ENCODE measurements around the gene CNKSR1.

The CNKSR1 gene

DNA sequence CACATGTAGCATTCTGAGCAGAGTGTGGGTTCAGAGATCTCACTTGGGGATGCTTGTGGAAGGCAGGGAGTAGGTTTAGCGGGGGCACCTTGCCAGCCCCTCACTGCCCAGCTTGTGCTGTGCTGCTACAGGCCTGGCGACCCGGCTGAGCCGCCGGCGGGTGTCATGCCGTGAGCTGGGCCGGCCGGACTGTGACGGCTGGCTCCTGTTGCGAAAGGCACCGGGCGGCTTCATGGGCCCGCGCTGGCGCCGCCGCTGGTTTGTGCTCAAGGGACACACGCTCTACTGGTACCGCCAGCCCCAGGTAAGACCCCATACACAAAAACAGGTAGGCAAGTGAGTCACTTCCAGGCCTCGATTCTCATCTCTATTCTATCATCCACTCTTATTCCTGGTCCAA lies 7.6 kb downstream of the CNKSR1 start:
- DNase-seq (ENCODE audit: low spot score) = no peak

DNA sequence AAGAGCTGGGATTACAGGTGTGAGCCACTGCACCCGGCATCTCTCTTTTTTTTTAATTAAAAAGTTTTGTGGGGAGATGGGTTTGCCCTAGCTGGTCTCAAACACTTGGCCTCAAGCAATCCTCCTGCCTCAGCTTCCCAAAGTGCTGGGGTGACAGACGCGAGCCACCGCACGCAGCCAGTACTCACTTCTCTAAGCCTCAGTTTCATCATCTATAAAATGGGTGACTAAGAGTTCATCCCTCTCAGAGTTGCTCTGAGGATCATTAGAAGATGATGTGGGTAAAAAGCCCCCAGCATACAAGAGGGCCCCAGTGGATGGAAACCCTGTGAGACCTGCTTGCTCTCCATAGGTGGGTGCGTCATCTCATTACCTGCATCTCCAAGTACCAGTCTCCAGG lies 10.6 kb downstream of the CNKSR1 start:
- no peak for DNase-seq (ENCODE audit: low spot score)

DNA sequence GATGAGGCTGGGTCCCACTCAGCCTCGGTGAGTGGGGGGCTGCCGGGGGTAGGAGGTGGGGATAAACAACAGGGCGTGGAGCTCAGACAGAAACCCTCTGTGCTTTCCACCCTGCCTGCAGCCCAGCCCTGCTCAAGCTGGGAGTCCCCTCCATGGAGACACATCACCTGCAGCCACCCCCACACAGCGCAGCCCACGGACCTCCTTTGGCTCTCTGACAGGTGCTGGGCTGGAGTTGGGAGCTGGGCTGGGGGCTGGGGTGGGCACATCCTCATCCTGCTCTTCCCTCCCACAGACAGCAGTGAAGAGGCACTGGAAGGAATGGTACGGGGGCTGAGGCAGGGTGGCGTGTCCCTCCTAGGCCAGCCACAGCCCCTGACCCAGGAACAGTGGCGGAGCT lies 11.2 kb downstream of the CNKSR1 start:
- DNase-seq (ENCODE audit: low spot score) = no peak

DNA sequence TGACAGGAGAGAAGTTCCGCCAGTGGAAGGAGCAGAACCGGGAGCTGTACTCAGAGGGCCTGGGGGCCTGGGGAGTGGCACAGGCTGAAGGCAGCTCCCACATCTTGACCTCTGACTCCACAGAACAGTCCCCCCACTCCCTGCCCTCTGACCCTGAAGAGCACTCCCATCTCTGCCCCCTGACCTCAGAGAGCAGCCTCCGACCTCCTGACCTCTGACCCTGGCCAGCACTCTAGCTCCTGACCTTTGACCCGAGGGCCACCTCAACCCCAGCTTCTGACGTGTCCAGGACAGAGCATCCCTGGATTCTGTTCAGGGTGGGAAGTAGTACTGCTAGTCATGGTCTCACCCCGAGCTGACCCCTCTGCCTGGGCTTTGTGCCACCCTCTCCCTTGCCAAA lies 12.0 kb downstream of the CNKSR1 start:
- no peak for DNase-seq (ENCODE audit: low spot score)

DNA sequence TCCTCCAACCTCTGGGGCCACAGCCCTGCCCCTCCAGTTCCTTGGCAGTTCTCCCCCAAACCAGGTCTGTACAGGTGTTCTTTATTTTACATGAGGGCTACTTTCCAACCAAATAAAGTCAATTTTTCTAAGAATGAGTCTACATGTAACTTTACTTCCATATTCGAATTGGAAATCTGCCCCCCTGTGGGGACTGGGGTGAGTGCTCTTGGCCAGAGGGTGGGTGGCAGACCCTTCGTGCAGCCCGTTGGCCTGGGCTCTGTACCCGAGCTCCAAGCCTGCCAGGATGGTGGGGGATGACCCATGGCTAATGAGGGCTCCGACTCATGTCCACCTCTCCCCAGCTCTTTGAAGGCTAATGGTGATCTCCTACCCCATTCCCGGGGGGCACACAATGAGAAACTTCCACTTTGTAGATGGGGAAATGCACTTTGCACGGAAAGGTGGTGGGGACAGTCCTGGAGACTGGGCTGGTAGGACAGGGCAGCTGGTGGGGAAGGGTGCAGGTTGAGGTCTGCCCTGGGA lies 12.5 kb downstream of the CNKSR1 start:
- DNase-seq (ENCODE audit: low spot score) = no peak

DNA sequence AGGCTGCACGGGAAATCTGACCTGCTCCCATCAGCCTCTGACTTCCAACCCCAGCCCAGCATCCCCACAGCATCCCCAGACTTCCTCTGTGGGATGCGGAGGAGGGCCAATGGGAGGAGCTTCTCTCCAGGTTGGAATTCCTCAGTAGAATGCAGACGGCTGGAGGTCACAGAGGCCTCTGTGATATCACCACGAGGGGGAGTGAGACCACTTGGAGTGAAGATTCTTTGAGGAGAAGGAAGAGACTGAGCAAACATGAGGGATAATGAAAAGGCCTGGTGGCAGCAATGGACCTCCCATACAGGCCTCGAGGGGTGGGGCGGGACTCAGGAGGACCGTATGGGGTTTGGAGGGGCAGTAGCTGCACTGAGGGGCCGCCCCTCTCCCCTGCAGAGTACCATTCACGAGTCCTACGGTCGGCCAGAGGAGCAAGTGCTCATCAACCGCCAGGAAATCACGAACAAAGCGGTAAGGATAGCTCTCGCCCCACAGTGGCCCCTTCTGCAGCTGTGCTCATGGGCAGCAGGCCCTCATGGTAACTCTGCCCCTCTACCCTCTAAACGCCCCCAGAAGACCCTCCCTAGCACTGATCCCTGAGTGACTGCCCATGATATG lies 13.2 kb downstream of the CNKSR1 start, which contains the start of gene CATSPER4:
CATSPER4 (plus strand) TSS at position 230 of the 615 bp plus-strand sequence; CDS start at position 256, 26 bp downstream.
- peak; percentile 59 for DNase-seq (ENCODE audit: low spot score)

DNA sequence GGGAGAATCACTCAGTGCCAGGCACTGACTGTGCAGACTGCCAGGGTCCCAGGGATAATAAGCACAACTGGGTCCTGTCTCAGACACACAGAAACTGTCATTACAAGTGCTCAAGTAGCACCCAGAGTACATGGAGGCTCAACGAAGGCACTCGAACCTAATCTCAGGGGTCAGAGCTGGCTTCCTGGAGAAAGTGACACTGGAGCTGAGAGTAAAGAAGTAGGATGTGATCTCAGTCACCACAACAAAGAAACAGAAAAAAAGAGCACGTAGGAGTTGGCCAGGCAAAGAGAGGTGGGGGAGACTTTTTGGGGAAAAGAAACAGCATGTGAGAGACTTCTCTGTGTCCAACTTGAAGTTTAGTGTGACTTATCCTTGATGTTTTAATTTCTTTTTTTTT lies 14.4 kb downstream of the CNKSR1 start:
- DNase-seq (ENCODE audit: low spot score) = no peak

DNA sequence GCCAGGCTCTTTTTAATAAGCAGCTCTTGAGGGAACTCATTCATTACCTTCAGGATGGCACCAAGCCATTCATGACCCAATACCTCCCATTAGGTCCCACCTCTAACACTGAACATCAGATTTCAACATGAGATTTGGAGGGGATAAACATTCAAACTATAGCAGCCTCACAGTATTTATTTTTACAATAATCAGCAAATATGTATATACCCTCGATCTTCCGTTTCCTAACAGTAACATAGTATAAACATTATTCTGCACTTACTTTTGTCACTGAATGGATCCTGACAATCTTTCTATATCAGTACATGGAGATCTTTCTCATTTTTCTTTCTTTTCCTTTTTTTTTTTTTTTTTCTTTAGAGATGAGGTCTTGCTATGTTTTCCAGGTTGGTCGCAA lies 18.5 kb downstream of the CNKSR1 start:
- no peak for DNase-seq (ENCODE audit: low spot score)

DNA sequence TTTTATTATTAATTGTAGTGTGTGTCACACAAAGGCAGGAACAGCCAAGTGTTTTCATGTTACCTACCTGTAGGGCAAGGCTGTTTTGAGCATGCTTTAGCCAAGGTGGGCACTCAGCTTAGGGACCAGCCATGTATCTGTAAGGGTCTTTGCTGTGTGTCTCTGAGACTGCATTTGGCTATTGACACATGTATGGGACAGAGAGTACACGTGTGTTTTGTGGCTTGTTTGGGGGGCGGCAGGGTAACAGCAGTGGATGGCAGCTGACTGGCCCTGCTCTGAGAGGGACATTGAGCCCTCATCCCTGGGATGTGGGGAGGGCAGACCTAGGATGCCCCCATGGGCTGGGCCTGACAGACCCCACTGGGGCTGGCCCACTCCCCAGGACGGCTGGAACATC lies 20.0 kb downstream of the CNKSR1 start:
- no peak for DNase-seq (ENCODE audit: low spot score)

DNA sequence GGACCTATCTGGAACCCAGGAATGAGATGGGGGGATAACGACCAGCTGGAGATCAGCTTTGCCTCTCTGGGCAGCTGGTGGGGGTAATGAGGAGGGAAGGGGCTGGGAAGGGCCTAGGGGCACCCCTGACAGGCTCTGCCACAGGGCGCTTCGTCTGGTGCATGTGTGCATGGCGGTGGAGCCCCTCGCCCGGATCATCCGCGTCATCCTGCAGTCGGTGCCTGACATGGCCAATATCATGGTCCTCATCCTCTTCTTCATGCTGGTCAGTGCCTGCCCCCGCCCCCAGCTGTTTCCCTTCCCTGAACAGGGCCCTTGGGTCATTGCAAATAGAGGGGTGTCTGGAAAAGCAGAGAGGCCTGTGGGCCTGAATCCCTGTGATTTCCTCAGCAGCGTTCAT lies 20.5 kb downstream of the CNKSR1 start:
- DNase-seq (ENCODE audit: low spot score) = no peak

DNA sequence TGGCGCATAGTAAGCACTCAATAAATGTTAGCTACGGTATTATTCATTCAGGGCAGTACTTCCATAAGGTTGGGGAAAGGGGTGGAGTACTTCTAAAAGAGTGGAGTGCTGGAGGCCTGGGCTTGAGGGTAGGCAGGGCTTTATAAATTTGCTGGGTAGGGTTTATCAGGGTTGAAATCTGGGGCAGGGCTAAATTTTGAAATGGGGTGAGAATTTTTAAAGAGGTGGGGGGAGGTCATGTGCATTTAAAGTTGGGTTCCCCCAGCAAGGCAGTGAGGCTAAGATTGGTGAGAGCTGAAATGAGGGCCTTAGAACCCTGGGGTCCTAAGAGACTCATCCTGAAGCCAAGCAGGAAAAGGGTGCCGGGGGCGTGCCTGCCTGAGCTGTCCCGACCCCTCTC lies 23.1 kb downstream of the CNKSR1 start:
- no peak for DNase-seq (ENCODE audit: low spot score)

DNA sequence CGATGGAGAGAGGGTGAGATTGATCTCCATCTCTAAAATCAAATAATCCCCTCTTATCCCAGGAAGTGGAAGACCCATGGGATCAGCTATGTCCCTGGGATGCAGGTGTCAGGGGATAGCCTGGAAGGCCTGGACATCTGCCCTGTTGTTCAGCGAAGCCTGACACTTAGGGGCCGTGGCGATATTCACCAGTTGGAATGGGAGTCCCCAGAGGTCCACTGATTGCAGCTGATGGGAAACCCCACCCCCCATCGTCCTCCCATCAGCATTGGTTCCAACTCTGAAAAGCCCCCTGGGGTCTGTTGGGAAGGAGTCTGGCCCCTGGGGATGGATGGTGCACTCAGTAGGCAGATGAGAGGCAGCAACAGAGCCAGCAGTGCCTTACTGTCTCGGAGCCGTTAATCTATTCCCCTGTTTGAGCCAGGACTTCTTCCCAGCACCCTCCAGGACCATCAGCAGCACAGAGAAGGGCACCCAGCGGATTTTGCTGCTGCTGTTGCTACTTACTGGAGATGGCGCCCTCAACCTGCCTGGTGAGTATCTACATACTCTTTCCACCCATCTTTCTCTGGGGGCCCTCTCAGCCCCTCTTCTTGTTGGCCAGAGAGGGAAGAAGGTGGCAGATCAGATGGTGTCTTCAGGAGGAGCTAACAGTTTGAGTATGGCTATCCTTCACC lies 26.5 kb downstream of the CNKSR1 start:
- DNase-seq (ENCODE audit: low spot score) = no peak

DNA sequence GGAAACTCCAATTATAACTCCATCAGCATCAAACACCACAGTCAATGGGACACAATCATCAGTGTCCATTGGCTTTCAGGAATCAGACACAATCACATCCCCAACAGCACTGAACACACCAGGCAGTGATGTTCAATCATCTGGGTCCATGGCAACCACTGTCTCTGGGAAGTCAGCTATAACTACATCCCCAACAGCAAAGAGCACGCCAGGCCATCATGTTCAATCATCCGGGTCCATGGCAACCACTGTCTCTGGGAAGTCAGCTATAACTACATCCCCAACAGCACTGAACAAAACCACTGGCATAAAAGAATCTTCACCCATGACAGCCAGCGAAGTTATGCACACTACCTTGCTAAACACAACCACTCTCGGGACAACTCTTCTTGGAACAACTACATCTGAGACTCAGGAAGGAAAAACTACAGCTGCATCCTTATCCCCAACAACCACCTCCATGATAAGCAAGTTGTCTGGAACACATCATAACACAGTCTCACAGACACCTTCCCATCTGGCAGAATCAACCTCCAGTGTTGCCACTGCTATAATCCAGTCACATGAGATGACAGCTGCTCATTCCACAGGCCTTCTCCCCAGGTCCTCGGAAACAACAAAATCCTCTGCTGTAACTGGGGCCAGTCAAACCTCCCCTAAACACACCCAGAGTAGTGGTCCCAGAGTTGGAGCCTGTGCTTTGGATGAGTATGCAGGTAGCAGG lies 33.0 kb downstream of the CNKSR1 start:
- DNase-seq (ENCODE audit: low spot score) = no peak

DNA sequence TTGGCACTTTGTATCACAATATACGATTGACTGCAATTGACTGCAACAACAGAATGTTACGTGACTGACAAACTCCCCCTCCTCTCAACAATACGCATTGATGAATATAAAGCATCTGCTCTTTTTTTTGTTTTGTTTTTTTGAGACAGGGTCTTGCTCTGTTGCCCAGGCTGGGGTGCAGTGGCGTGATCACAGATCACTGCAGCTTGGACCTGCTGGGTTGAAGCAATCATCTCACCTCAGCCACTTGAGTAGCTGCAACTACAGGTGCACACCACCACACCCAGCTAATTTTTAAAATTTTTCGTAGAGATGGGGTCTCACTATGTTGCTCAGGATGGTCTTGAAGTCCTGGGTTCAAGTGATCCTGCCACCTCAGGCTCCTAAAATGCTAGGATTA lies 35.4 kb downstream of the CNKSR1 start:
- DNase-seq (ENCODE audit: low spot score) = no peak

DNA sequence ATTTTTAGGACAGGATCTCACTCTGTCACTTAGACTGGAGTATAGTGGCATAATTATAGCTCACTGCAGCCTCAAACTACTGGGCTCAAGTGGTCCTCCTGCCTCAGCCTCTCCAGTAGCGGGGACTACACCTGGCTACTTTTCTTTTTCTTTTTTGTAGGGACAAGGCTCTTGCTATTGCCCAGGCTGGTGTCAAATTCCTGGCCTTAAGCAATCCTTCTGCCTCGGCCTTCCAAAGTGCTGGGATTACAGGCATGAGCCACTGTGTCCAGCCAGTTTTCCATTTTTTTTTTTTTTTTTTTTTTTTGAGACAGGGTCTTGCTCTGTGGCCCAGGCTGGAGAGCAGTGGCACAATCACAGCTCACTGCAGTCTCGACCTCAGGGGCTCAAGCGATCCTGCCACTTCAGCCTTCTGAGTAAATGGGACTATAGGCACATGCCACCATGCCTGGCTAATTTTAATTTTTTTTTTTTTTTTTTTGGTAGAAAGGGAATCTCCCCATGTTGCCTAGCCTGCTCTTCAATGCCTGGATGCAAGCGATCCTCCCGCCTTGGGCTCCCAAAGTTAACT lies 36.1 kb downstream of the CNKSR1 start:
- DNase-seq (ENCODE audit: low spot score) = no peak

DNA sequence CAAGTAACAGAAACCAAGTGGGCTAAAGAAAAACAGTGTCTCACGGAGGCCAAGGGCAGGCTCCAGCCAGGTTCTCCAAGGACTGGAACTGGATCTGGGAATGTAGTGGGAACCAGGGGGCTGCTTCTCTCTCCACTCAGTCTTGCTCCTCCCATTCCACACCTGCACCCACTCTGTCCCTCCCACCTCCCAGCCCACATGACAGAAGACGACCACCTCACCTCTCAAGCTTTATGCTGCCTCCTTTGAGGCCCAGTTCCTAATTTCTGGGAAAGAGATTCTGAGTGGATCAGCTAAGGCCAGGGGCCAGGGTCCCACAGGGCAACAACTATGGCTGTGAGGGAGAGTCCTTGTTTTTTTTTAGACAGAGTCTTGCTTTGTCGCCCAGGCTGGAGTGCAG lies 38.0 kb downstream of the CNKSR1 start:
- DNase-seq (ENCODE audit: low spot score) = no peak

DNA sequence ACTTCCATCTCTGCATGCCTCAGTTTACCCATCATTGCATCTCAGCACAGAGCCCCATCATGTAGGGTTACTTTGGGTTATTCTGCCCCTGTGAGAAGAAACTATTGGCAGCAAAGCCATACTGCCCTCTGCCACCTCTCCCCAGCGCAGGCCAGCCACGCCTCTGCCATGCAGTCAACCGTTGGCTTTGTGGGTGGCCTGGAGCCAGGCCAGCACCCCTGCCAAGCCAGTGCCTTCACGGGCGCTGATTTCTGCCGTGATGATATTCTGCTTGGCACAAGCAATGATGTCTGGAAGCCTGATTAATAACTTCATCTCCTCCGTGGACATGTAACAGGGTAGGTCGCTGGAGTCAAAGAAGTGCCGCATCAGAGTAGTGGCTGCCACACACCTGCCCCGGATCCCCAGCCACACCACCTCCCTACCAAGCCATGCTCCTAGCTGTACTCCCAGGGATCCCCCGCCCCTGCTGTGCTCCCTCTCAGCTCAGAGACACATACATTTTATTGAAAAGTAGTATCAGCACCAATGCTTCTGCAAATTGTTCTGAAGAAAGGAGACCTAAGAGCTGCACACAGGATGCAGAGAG lies 41.7 kb downstream of the CNKSR1 start:
- peak; percentile 21 for DNase-seq (ENCODE audit: low spot score)

DNA sequence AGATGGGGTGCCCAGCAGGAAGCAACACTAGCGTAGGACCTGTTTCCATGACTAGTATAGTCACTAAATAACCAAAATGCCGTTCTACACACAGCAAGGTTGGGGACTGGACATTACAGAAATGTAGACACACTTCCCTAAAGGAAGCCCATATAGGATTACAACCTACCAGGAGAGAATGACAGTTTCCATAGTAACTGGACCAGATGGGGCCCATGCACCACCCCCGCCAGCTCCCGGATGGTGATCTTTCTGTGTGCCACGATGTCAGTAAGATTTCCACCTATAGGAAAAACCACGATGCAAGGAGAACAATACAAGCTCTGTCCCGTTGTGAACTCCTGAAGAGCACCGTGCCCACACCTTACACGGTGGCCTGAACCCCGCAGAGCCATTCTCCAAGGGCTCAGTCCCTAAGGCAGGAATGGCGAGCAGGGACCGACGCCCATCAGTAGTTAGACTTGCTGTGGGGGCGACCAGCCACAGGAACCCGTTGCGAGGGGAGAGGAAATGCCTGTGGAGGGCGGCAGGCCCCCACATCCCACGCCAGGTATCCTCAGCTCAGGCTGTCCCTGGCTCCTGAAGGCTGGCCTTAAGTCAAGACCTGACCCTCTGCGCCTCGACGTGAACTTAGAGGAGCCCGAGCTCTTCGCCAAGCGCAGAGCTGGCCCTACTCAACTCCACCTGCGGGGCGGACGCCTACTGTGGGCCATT lies 43.1 kb downstream of the CNKSR1 start:
- peak; percentile 74 for DNase-seq (ENCODE audit: low spot score)

DNA sequence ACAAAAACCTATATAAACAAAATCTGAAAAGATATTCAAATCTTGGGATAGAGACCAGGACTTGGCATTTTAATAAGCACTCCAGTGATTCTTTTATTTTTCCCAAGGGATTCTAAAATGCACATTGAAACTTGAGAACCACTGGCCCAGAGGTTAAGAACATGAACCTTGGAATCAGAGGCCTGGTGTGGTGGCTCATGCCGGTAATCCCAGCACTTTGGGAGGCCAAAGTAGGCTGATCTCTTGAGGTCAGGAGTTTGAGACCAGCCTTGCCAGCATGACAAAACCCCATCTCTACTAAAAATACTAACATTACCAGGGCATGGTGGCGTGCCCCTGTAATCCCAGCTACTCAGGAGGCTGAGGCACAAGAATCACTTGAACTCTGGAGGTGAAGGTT lies 43.8 kb downstream of the CNKSR1 start:
- DNase-seq (ENCODE audit: low spot score) = no peak

DNA sequence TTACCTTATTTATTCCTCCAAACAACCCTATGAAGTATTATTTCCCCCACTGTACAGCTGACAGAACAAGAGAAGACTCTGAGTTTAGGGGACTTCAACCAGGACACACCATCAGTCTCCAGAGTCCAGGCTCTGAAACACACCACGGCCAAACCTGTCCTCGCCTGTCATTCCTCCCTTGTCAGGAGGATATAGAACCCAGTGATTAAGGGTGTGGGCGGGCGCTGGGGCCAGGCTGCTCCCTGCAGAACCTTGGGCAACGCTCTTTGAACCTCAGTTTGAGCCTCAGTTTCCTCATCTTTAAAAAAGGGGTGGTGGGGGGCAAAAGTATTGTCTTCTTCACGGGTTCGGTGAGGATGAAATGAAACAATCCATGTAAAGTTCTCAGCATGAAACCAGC lies 47.3 kb downstream of the CNKSR1 start:
- DNase-seq (ENCODE audit: low spot score) = no peak

DNA sequence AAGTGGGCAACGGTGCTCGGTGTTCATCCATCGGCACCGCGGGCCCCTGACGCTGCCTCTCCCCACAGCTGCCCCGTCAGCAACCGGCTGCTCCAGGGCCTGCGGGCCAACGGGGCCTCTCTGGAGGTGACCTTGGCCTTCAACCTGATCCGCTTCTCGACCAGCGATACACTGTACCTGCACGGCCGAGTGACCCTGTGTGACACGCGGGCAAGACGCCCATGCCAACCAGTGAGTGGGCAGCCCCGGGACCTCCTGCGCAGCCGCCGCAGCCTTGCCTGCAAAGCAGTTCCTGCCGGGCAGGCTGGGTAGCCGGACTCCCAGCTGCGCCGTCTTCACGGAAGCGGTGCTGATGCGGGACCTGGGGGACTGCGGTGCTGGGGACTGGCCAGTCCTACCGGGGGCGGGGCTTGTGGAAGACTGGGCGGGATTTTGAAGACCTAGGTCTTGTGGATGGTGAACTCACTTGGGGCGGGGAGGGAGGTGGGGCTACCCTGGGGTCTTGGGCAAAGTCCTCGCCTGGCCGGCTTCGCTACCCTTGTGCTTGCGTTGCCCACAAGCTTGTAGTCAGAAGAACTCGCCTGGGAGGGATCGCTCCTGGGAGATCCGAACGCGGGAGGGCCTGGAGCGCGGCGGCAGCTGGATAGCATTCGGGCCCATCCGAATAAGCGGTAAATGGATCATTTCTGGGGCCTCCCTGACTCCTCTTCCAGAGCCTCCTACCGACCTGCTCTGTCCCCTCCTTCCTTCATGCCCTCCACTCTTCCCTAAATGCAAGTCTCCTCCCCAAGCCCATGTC lies 47.9 kb downstream of the CNKSR1 start:
- peak; percentile 33 for DNase-seq (ENCODE audit: low spot score)
